ENCODE data around the gene GULP1.

GRCh38 chr2:188430705-188431104, 139.0 kb downstream of the GULP1 start:
- TF ChIP-seq CTCF (conservative IDR thresholded peaks at IDR 0.05; ENCODE audit: low read depth, low read length) (no peak), RFX5 (IDR thresholded peaks at IDR 0.05; ENCODE audit: low read depth, low read length) (no peak), USF2 (IDR thresholded peaks at IDR 0.05; ENCODE audit: low read depth, low read length) (no peak), POLR2A (IDR thresholded peaks at IDR 0.05; ENCODE audit: low read depth, low read length) (no peak), RCOR1 (IDR thresholded peaks at IDR 0.05; ENCODE audit: insufficient replicate concordance, low read length) (no peak), MAZ (IDR thresholded peaks at IDR 0.05; ENCODE audit: borderline replicate concordance, low read depth, low read length) (no peak), MAFK (IDR thresholded peaks at IDR 0.05; ENCODE audit: low read depth, low read length) (no peak)
